ENCODE measurements around the gene CIITA. TPM values are rescaled to one million over a fixed set of nuclear protein-coding genes. Genes with fewer than 3 reads are reported as not detected.

The CIITA gene
- total and polyA plus RNA-seq, 10 of the 15 experiments (the other 5 are each of a cell fraction or from before 2014, with no cell fraction given) = 11.5 to 145 (median 49.7) TPM

GRCh38 chr16:10942352-10943063, 65.5 kb downstream of the CIITA start, which contains the start of gene DEXI (continued):
- TF ChIP-seq PBX3 (IDR thresholded peaks at IDR 0.05; ENCODE audit: insufficient replicate concordance, low read depth, low read length) (no peak), EGR1 (IDR thresholded peaks at IDR 0.05; ENCODE audit: borderline replicate concordance in 1 of 2, low read depth in 2 of 2, low read length in 2 of 2) (peak in 1 of 2 experiments; percentile 93; a peak in 2 of 3 replicates), ATF2 (IDR thresholded peaks at IDR 0.05; ENCODE audit: low read length) (no peak), ATF7 (IDR thresholded peaks at IDR 0.05; ENCODE audit: low read depth) (no peak), CHD4 (IDR thresholded peaks at IDR 0.05) (no peak), NFIC (IDR thresholded peaks at IDR 0.05; ENCODE audit: low read depth, low read length) (no peak), PKNOX1 (IDR thresholded peaks at IDR 0.05) (peak; percentile 49), ZNF207 (IDR thresholded peaks at IDR 0.05; ENCODE audit: borderline replicate concordance) (0 out of 2 replicates have a peak, but pooled peaks have one; percentile 54), CREB1 (IDR thresholded peaks at IDR 0.05; ENCODE audit: low read depth) (peak; percentile 66; the same call in 1 of the 2 replicates), SP1 (IDR thresholded peaks at IDR 0.05; ENCODE audit: low read depth, low read length) (peak; percentile 83), POLR2A (IDR thresholded peaks at IDR 0.05; ENCODE audit: low read depth, low read length) (peak; percentile 79), RCOR1 (conservative IDR thresholded peaks at IDR 0.05; ENCODE audit: low read depth, low read length) (no peak), IKZF1 (conservative IDR thresholded peaks at IDR 0.05) (0 out of 2 replicates have a peak, but pooled peaks have one; percentile 27), ZZZ3 (IDR thresholded peaks at IDR 0.05; ENCODE audit: control insufficient read depth, insufficient read length, low read depth) (no peak), ZNF24 (IDR thresholded peaks at IDR 0.05) (no peak), BHLHE40 (IDR thresholded peaks at IDR 0.05; ENCODE audit: borderline replicate concordance in 1 of 2, low read depth in 2 of 2, low read length in 1 of 2) (peak in 1 of 2 experiments; percentile 78; a peak in 2 of 4 replicates), MEF2B (IDR thresholded peaks at IDR 0.05; ENCODE audit: partially characterized antibody, poor library complexity, severe bottlenecking) (peak; percentile 37), YY1 (IDR thresholded peaks at IDR 0.05; ENCODE audit: low read depth, low read length) (peak; percentile 69)
- TF ChIP-seq, protein P1, sequence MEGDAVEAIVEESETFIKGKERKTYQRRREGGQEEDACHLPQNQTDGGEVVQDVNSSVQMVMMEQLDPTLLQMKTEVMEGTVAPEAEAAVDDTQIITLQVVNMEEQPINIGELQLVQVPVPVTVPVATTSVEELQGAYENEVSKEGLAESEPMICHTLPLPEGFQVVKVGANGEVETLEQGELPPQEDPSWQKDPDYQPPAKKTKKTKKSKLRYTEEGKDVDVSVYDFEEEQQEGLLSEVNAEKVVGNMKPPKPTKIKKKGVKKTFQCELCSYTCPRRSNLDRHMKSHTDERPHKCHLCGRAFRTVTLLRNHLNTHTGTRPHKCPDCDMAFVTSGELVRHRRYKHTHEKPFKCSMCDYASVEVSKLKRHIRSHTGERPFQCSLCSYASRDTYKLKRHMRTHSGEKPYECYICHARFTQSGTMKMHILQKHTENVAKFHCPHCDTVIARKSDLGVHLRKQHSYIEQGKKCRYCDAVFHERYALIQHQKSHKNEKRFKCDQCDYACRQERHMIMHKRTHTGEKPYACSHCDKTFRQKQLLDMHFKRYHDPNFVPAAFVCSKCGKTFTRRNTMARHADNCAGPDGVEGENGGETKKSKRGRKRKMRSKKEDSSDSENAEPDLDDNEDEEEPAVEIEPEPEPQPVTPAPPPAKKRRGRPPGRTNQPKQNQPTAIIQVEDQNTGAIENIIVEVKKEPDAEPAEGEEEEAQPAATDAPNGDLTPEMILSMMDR (IDR thresholded peaks at IDR 0.05 in 2 of 3, conservative IDR thresholded peaks at IDR 0.05 in 1 of 3; ENCODE audit: control insufficient read depth in 2 of 3, extremely low read depth in 1 of 3, insufficient read depth in 1 of 3, low read depth in 3 of 3, low read length in 3 of 3) = peak in 1 of 3 experiments; percentile 9; a peak in 1 of 6 replicates
